NCI-H187 (cell line): Measurements from ENCODE around the gene HERPUD2.
"Not testable (repeated sequence)": the region's sequence is repeated elsewhere in the genome, so short reads cannot be mapped to it uniquely, and the experiment has no call there.

Experiments
- DNase-seq, 2 experiments: peaks; one replicate each; lab custom pipeline; 2025; lab: John Stamatoyannopoulos, UW

The HERPUD2 gene

GRCh38 chr7:35714407-35714806, 19.5 kb upstream of the HERPUD2 start:
- DNase-seq, result no peak

- no peak for DNase-seq
Observed at GRCh38 chr7:35712563-35713226, 17.8 kb upstream of the HERPUD2 start.

GRCh38 chr7:35707422-35707821, 12.5 kb upstream of the HERPUD2 start:
- DNase-seq, result no peak

- DNase-seq, result no peak
Observed at GRCh38 chr7:35705932-35706461, 11.1 kb upstream of the HERPUD2 start.

- no peak for DNase-seq
Observed at GRCh38 chr7:35704261-35704660, 9.3 kb upstream of the HERPUD2 start.

- no peak for DNase-seq
Observed at GRCh38 chr7:35702541-35702940, 7.6 kb upstream of the HERPUD2 start.

GRCh38 chr7:35701287-35701900, 6.5 kb upstream of the HERPUD2 start:
- no peak for DNase-seq

- no peak for DNase-seq
Observed at GRCh38 chr7:35700865-35701264, 5.9 kb upstream of the HERPUD2 start.

GRCh38 chr7:35700333-35700732, 5.4 kb upstream of the HERPUD2 start:
- no peak for DNase-seq

- no peak for DNase-seq
Observed at GRCh38 chr7:35699796-35700305, 4.9 kb upstream of the HERPUD2 start.

- DNase-seq, result not testable (repeated sequence)
Observed at GRCh38 chr7:35698382-35698781, 3.4 kb upstream of the HERPUD2 start.

- DNase-seq, result no peak
Observed at GRCh38 chr7:35697414-35698175, 2.7 kb upstream of the HERPUD2 start.

- DNase-seq, result no peak
Observed at GRCh38 chr7:35695987-35696386, 1.1 kb upstream of the HERPUD2 start.

GRCh38 chr7:35695473-35695850, 527 bp upstream of the HERPUD2 start:
- no peak for DNase-seq

GRCh38 chr7:35694161-35694783, 663 bp downstream of the HERPUD2 start:
- DNase-seq, result peak in 1 of 2 experiments; percentile 48

- no peak for DNase-seq
Observed at GRCh38 chr7:35691827-35692307, 3.1 kb downstream of the HERPUD2 start.

- no peak for DNase-seq
Observed at GRCh38 chr7:35691366-35691765, 3.6 kb downstream of the HERPUD2 start.

GRCh38 chr7:35690614-35691013, 4.3 kb downstream of the HERPUD2 start:
- DNase-seq, result not testable (repeated sequence)

GRCh38 chr7:35685781-35686180, 9.2 kb downstream of the HERPUD2 start:
- no peak for DNase-seq

- no peak for DNase-seq
Observed at GRCh38 chr7:35681231-35682029, 13.5 kb downstream of the HERPUD2 start.

GRCh38 chr7:35680403-35681013, 14.4 kb downstream of the HERPUD2 start:
- DNase-seq, result no peak
